SU-DHL-6 (cell line): ENCODE results near the gene RABGAP1.

Experiments used
- H2AFZ ChIP-seq: fragments of 200-600 bp; sonication (generic); 2 replicates; pipeline ENCODE4 v1.6.1; 2014; ENCODE audit warnings: low read depth, mild to moderate bottlenecking, moderate library complexity, mixed read lengths, antibody characterized with exemption, low read length; ENCODE audit not compliant: severe bottlenecking
- H3F3A ChIP-seq: fragments of 200-600 bp; shearing (Covaris generic); 2 replicates; pipeline ENCODE4 v1.6.0; 2016; ENCODE audit warnings: antibody characterized with exemption, mild to moderate bottlenecking; ENCODE audit not compliant: insufficient read depth
- H3K27ac ChIP-seq: fragments of 200-600 bp; sonication (generic); 2 replicates; pipeline ENCODE4 v1.5.1; 2016; ENCODE audit warnings: low read depth, mild to moderate bottlenecking, low read length, moderate library complexity, mixed read lengths
- H3K27me3 ChIP-seq: fragments of 200-600 bp; sonication (generic), shearing (Covaris generic); 2 replicates; pipeline ENCODE4 v1.6.0; 2014; ENCODE audit warnings: mild to moderate bottlenecking, low read length
- H3K36me3 ChIP-seq: fragments of 200-600 bp; sonication (generic); 2 replicates; pipeline ENCODE4 v1.6.1; 2014; ENCODE audit warnings: mild to moderate bottlenecking, low read length, mixed read lengths
- H3K4me2 ChIP-seq: fragments of 300-600, 200-600 bp; shearing (Covaris generic), sonication (generic); 2 replicates; pipeline ENCODE4 v1.6.0; 2014; ENCODE audit warnings: low read length, low read depth, mild to moderate bottlenecking; ENCODE audit not compliant: poor library complexity, severe bottlenecking
- H3K4me3 ChIP-seq: fragments of 200-600 bp; sonication (generic); 2 replicates; pipeline ENCODE4 v1.5.1; 2014; ENCODE audit warnings: antibody characterized with exemption, low read length, mild to moderate bottlenecking, mixed read lengths; ENCODE audit not compliant: insufficient read depth, poor library complexity, severe bottlenecking
- H3K79me2 ChIP-seq: fragments of 200-600 bp; sonication (generic); 2 replicates; pipeline ENCODE4 v1.6.1; 2014; ENCODE audit warnings: mild to moderate bottlenecking, low read length, moderate library complexity; ENCODE audit not compliant: insufficient read depth
- H3K9ac ChIP-seq: fragments of 200-600 bp; sonication (generic); 2 replicates; pipeline ENCODE4 v1.7.0; 2014; ENCODE audit warnings: mild to moderate bottlenecking, low read length
- H3K9me2 ChIP-seq: fragments of 200-600 bp; sonication (generic); replicated peaks from 2 replicates; pipeline ENCODE4 v1.6.1; 2014; ENCODE audit warnings: low read length; ENCODE audit not compliant: insufficient read depth
- H3K9me3 ChIP-seq: fragments of 200-600 bp; sonication (generic); 2 replicates; pipeline ENCODE4 v1.6.1; 2014; ENCODE audit warnings: low read length, mixed read lengths; ENCODE audit not compliant: insufficient read depth
- H4K20me1 ChIP-seq: fragments of 200-600 bp; sonication (generic); 2 replicates; pipeline ENCODE4 v1.6.1; 2014; ENCODE audit warnings: low read depth, mild to moderate bottlenecking, antibody characterized with exemption, low read length, moderate library complexity, mixed read lengths
- CTCF ChIP-seq: fragments of 200-600 bp; sonication (generic); IDR thresholded peaks from one replicate; pipeline ENCODE4 v1.5.1; 2017; ENCODE audit warnings: antibody characterized with exemption, mild to moderate bottlenecking, low read length, moderate library complexity; ENCODE audit not compliant: insufficient read depth, poor library complexity, severe bottlenecking
- EZH2phosphoT487 ChIP-seq: fragments of 200-600 bp; sonication (generic), shearing (Covaris generic); conservative IDR thresholded peaks from 2 replicates; pipeline ENCODE4 v1.6.1; 2018; ENCODE audit warnings: mild to moderate bottlenecking, antibody characterized with exemption, low read length, moderate library complexity, mixed read lengths

The RABGAP1 gene

GRCh38 chr9:123121457-123121856 is 180.6 kb downstream of the RABGAP1 start:
- no peak overlapping the region for H3K27ac ChIP-seq
- TF ChIP-seq CTCF (no peak), EZH2phosphoT487 (no peak)
- H3K79me2 ChIP-seq = peaks cover 5% of the 10 kb centered on the region; the same call in 1 of the 2 replicates
- peaks cover 31% of the 10 kb centered on the region; the same call in 1 of the 2 replicates for H3K36me3 ChIP-seq
- H4K20me1 ChIP-seq = no peaks in the 10 kb centered on the region
- H3F3A ChIP-seq = no peaks in the 10 kb centered on the region
- H3K9me2 ChIP-seq = no peaks in the 10 kb centered on the region
- H2AFZ ChIP-seq = no peak overlapping the region
- H3K9ac ChIP-seq = no peak overlapping the region
- no peak overlapping the region for H3K4me3 ChIP-seq
- no peaks in the 10 kb centered on the region for H3K9me3 ChIP-seq
- no peak overlapping the region for H3K4me2 ChIP-seq
- H3K27me3 ChIP-seq = no peaks in the 10 kb centered on the region

GRCh38 chr9:123127512-123128075 is 186.8 kb downstream of the RABGAP1 start:
- H3K4me3 ChIP-seq = no peak overlapping the region
- no peaks in the 10 kb centered on the region for H3K9me2 ChIP-seq
- no peak overlapping the region for H3K4me2 ChIP-seq
- H3K27me3 ChIP-seq = no peaks in the 10 kb centered on the region
- H2AFZ ChIP-seq = no peak overlapping the region
- H3K36me3 ChIP-seq = peaks cover 67% of the 10 kb centered on the region; the same call in 1 of the 2 replicates
- no peaks in the 10 kb centered on the region for H4K20me1 ChIP-seq
- no peak for TF ChIP-seq EZH2phosphoT487
- TF ChIP-seq CTCF = no peak
- H3K9ac ChIP-seq = no peak overlapping the region
- 0 out of 2 replicates have a peak, but pooled peaks cover 3% of the 10 kb centered on the region for H3F3A ChIP-seq
- H3K79me2 ChIP-seq = peaks cover 9% of the 10 kb centered on the region; the same call in 1 of the 2 replicates
- no peaks in the 10 kb centered on the region for H3K9me3 ChIP-seq
- no peak overlapping the region; the same call in 1 of the 2 replicates for H3K27ac ChIP-seq

- no peak overlapping the region for H2AFZ ChIP-seq
- no peak overlapping the region for H3K4me3 ChIP-seq
- no peaks in the 10 kb centered on the region for H3K9me3 ChIP-seq
- H4K20me1 ChIP-seq = no peaks in the 10 kb centered on the region
- H3F3A ChIP-seq = 0 out of 2 replicates have a peak, but pooled peaks cover 3% of the 10 kb centered on the region
- H3K9me2 ChIP-seq = no peaks in the 10 kb centered on the region
- no peak overlapping the region for H3K9ac ChIP-seq
- no peak overlapping the region for H3K4me2 ChIP-seq
- H3K27me3 ChIP-seq = no peaks in the 10 kb centered on the region
- no peak overlapping the region for H3K27ac ChIP-seq
- no peak for TF ChIP-seq CTCF
- TF ChIP-seq EZH2phosphoT487 = no peak
- H3K36me3 ChIP-seq = peaks cover 65% of the 10 kb centered on the region; the same call in 1 of the 2 replicates
- H3K79me2 ChIP-seq = peaks cover 9% of the 10 kb centered on the region; the same call in 1 of the 2 replicates
These were observed 187.8 kb downstream of the RABGAP1 start for GRCh38 chr9:123128591-123128990.
